ENCODE data around the gene GPC1.

GPC1 gene

DNA sequence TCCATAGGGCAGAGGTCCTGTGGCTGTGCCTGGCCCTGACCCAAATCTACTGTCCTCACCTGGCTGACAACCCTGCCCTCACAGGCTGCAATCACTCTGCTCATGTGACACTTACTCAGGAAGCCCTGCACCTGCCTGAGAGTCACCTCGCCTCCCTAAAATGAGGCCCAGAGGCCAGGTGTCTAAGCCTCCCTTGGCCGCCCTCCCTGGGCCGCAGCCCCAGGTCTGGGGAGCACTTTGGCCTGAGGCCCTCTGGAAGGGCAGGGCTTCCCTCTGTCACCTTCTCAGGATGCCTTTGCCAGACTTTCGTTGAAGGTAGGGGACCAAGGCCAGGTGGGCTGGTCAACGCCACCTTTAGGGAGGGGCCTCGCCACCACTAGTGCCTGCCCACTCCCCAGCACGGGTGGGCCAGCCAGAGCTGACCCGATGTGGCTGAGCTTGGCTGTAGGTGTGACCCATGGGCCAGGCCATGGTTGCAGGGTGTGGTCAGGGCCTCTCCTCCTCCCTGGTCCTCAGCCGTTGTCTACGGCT lies 6.1 kb upstream of the GPC1 start (continued):
- TF ChIP-seq, protein P1, sequence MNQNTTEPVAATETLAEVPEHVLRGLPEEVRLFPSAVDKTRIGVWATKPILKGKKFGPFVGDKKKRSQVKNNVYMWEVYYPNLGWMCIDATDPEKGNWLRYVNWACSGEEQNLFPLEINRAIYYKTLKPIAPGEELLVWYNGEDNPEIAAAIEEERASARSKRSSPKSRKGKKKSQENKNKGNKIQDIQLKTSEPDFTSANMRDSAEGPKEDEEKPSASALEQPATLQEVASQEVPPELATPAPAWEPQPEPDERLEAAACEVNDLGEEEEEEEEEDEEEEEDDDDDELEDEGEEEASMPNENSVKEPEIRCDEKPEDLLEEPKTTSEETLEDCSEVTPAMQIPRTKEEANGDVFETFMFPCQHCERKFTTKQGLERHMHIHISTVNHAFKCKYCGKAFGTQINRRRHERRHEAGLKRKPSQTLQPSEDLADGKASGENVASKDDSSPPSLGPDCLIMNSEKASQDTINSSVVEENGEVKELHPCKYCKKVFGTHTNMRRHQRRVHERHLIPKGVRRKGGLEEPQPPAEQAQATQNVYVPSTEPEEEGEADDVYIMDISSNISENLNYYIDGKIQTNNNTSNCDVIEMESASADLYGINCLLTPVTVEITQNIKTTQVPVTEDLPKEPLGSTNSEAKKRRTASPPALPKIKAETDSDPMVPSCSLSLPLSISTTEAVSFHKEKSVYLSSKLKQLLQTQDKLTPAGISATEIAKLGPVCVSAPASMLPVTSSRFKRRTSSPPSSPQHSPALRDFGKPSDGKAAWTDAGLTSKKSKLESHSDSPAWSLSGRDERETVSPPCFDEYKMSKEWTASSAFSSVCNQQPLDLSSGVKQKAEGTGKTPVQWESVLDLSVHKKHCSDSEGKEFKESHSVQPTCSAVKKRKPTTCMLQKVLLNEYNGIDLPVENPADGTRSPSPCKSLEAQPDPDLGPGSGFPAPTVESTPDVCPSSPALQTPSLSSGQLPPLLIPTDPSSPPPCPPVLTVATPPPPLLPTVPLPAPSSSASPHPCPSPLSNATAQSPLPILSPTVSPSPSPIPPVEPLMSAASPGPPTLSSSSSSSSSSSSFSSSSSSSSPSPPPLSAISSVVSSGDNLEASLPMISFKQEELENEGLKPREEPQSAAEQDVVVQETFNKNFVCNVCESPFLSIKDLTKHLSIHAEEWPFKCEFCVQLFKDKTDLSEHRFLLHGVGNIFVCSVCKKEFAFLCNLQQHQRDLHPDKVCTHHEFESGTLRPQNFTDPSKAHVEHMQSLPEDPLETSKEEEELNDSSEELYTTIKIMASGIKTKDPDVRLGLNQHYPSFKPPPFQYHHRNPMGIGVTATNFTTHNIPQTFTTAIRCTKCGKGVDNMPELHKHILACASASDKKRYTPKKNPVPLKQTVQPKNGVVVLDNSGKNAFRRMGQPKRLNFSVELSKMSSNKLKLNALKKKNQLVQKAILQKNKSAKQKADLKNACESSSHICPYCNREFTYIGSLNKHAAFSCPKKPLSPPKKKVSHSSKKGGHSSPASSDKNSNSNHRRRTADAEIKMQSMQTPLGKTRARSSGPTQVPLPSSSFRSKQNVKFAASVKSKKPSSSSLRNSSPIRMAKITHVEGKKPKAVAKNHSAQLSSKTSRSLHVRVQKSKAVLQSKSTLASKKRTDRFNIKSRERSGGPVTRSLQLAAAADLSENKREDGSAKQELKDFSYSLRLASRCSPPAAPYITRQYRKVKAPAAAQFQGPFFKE (tag by site-specific recombination; IDR thresholded peaks at IDR 0.05; ENCODE audit: borderline replicate concordance): no peak
- TF ChIP-seq, protein P2, sequence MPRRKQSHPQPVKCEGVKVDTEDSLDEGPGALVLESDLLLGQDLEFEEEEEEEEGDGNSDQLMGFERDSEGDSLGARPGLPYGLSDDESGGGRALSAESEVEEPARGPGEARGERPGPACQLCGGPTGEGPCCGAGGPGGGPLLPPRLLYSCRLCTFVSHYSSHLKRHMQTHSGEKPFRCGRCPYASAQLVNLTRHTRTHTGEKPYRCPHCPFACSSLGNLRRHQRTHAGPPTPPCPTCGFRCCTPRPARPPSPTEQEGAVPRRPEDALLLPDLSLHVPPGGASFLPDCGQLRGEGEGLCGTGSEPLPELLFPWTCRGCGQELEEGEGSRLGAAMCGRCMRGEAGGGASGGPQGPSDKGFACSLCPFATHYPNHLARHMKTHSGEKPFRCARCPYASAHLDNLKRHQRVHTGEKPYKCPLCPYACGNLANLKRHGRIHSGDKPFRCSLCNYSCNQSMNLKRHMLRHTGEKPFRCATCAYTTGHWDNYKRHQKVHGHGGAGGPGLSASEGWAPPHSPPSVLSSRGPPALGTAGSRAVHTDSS (tag by site-specific recombination; IDR thresholded peaks at IDR 0.05): no peak
- TF ChIP-seq ZSCAN16 (tag by site-specific recombination; IDR thresholded peaks at IDR 0.05) (no peak), ZNF423 (tag by site-specific recombination; IDR thresholded peaks at IDR 0.05) (no peak), ZNF777 (tag by site-specific recombination; IDR thresholded peaks at IDR 0.05; ENCODE audit: borderline replicate concordance) (no peak), ZNF266 (tag by site-specific recombination; IDR thresholded peaks at IDR 0.05; ENCODE audit: low read depth) (no peak)

DNA sequence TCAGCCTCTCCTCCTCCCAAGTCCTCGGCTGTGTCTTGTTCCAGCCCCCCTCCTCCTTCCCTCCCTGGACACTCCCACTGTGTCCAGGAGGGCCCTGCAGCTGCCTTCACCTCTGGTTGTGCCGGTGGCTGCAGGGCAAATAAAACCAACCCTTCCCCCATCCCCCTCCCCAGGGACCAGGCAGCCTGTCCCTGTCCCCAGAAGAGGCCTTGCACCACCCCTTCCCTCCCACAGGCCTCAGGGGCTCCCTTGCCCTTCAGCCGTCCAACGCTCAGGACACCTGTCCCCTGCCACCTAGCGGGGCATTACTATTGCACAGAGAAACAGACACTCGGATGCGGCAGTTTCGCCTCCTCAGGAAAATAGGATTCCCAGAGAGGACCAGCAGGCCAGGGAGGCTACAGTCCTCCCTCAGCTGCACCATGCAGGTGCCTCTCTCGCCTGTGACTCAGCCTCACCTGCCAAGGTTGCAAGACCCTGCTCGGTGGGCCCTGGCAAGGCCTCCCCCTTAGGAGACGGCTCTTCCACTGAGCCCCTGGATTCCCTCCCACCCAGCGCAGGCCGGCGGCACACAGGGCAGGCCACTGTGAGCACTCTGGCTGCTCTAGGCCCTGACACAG lies 5.5 kb upstream of the GPC1 start:
- H3K27ac ChIP-seq (ENCODE audit: extremely low read depth, low read depth, low read length): no peak overlapping the region
- no peaks in the 10 kb centered on the region for H3K9me3 ChIP-seq (ENCODE audit: control insufficient read depth, insufficient read depth, low read depth, low read length)
- H3K4me1 ChIP-seq (ENCODE audit: control insufficient read depth, insufficient read depth, low read length): no peaks in the 10 kb centered on the region
- CTCF ChIA-PET: no interaction called here
- H3K36me3 ChIP-seq (ENCODE audit: control insufficient read depth in 2 of 2, insufficient read depth in 1 of 2, low read length in 2 of 2): no peaks in the 10 kb centered on the region
- H3K4me3 ChIP-seq (ENCODE audit: low read depth, low read length): no peak overlapping the region
- POLR2A ChIA-PET: no interaction called here
- TF ChIP-seq YY2 (tag by site-specific recombination; IDR thresholded peaks at IDR 0.05): no peak
- TF ChIP-seq, protein P3, sequence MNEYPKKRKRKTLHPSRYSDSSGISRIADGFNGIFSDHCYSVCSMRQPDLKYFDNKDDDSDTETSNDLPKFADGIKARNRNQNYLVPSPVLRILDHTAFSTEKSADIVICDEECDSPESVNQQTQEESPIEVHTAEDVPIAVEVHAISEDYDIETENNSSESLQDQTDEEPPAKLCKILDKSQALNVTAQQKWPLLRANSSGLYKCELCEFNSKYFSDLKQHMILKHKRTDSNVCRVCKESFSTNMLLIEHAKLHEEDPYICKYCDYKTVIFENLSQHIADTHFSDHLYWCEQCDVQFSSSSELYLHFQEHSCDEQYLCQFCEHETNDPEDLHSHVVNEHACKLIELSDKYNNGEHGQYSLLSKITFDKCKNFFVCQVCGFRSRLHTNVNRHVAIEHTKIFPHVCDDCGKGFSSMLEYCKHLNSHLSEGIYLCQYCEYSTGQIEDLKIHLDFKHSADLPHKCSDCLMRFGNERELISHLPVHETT (tag by site-specific recombination; IDR thresholded peaks at IDR 0.05): no peak
- no peak for TF ChIP-seq ZNF544 (tag by site-specific recombination; IDR thresholded peaks at IDR 0.05)
- no peak for TF ChIP-seq ZNF146 (tag by site-specific recombination; IDR thresholded peaks at IDR 0.05)
- no peak for TF ChIP-seq PRDM1 (tag by site-specific recombination; IDR thresholded peaks at IDR 0.05)
- TF ChIP-seq, protein P4, sequence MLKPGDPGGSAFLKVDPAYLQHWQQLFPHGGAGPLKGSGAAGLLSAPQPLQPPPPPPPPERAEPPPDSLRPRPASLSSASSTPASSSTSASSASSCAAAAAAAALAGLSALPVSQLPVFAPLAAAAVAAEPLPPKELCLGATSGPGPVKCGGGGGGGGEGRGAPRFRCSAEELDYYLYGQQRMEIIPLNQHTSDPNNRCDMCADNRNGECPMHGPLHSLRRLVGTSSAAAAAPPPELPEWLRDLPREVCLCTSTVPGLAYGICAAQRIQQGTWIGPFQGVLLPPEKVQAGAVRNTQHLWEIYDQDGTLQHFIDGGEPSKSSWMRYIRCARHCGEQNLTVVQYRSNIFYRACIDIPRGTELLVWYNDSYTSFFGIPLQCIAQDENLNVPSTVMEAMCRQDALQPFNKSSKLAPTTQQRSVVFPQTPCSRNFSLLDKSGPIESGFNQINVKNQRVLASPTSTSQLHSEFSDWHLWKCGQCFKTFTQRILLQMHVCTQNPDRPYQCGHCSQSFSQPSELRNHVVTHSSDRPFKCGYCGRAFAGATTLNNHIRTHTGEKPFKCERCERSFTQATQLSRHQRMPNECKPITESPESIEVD (tag by site-specific recombination; IDR thresholded peaks at IDR 0.05): no peak
- TF ChIP-seq ZNF677 (tag by site-specific recombination; IDR thresholded peaks at IDR 0.05): no peak
- TF ChIP-seq, protein P5, sequence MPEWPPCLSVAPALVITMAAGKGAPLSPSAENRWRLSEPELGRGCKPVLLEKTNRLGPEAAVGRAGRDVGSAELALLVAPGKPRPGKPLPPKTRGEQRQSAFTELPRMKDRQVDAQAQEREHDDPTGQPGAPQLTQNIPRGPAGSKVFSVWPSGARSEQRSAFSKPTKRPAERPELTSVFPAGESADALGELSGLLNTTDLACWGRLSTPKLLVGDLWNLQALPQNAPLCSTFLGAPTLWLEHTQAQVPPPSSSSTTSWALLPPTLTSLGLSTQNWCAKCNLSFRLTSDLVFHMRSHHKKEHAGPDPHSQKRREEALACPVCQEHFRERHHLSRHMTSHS (tag by site-specific recombination; IDR thresholded peaks at IDR 0.05): no peak
- TF ChIP-seq GLI2 (tag by site-specific recombination; IDR thresholded peaks at IDR 0.05; ENCODE audit: borderline replicate concordance, low read depth): no peak
- no peak for TF ChIP-seq ZNF37A (tag by site-specific recombination; IDR thresholded peaks at IDR 0.05)
- no peak for TF ChIP-seq ZNF610 (tag by site-specific recombination; IDR thresholded peaks at IDR 0.05; ENCODE audit: borderline replicate concordance)
- no peak for TF ChIP-seq ZEB2 (tag by site-specific recombination; IDR thresholded peaks at IDR 0.05)
- TF ChIP-seq SCRT2 (tag by site-specific recombination; IDR thresholded peaks at IDR 0.05): no peak
- TF ChIP-seq ZNF571 (tag by site-specific recombination; IDR thresholded peaks at IDR 0.05): no peak
- no peak for TF ChIP-seq ZNF670 (tag by site-specific recombination; IDR thresholded peaks at IDR 0.05; ENCODE audit: low read depth)
- no peak for TF ChIP-seq ZNF211 (tag by site-specific recombination; IDR thresholded peaks at IDR 0.05; ENCODE audit: low read depth)
- no peak for TF ChIP-seq ZSCAN16 (tag by site-specific recombination; IDR thresholded peaks at IDR 0.05)
- no peak for TF ChIP-seq OVOL3 (tag by site-specific recombination; IDR thresholded peaks at IDR 0.05)

Measured in HEK293 (cell line).